Activated T-helper 1 cell treated with anti-CD3 and anti-CD28 coated beads, Interleukin-12 subunit alpha, Interleukin-12 subunit beta, Interleukin-2, Interleukin-4 antibody, amounts not matched to agents 30 ng/mL and 10 ng/mL and 1 ng/mL, durations not matched to agents 14 hours and 24 hours and 36 hours (primary cell): ENCODE results near the gene STAT1. TPM values are rescaled to one million over a fixed set of nuclear protein-coding genes. Genes with fewer than 3 reads are reported as not detected.

Experiments used
- DNase-seq: peaks from one replicate; pipeline ENCODE4 v3.0.0; 2021; ENCODE audit warnings: low spot score
- H3K27ac Mint-ChIP-seq: one replicate; pipeline ENCODE4 v1.8.0; 2021; ENCODE audit warnings: mild to moderate bottlenecking, mixed read lengths
- H3K27me3 Mint-ChIP-seq: one replicate; pipeline ENCODE4 v1.8.0; 2022; ENCODE audit warnings: mild to moderate bottlenecking, moderate library complexity, mixed read lengths; ENCODE audit not compliant: insufficient read depth
- H3K36me3 Mint-ChIP-seq: one replicate; pipeline ENCODE4 v1.8.0; 2021; ENCODE audit warnings: low read depth, mixed read lengths
- H3K4me1 Mint-ChIP-seq: one replicate; pipeline ENCODE4 v1.8.0; 2021; ENCODE audit warnings: low read depth, mixed read lengths
- H3K4me3 Mint-ChIP-seq: one replicate; pipeline ENCODE4 v1.8.0; 2021; ENCODE audit warnings: mild to moderate bottlenecking, moderate library complexity, mixed read lengths
- H3K9me3 Mint-ChIP-seq: one replicate; pipeline ENCODE4 v1.8.0; 2021; ENCODE audit warnings: mixed read lengths
- intact Hi-C: fragments of 100-400 bp; cut with micrococcal nuclease; formaldehyde crosslinking; loops from one replicate; pipeline ENCODE4 v1.15.1; 2024
- total RNA-seq: library from RNA; stranded (reverse); gene quantifications from 2 replicates; pipeline ENCODE4 v1.2.3, GENCODE V29; 2022

STAT1 gene
- total RNA-seq, 1 donor from 2014 or later, result 129 TPM

- H3K27me3 Mint-ChIP-seq, result no peaks in the 10 kb centered on the region
- H3K4me3 Mint-ChIP-seq, result no peak overlapping the region
- intact Hi-C loops, result loop anchor here (10.0 kb wide), 1 partner anchor 712 kb away; the partner anchor contains the start of gene HIBCH
- no peak overlapping the region for H3K27ac Mint-ChIP-seq
- no peaks in the 10 kb centered on the region for H3K9me3 Mint-ChIP-seq
- H3K36me3 Mint-ChIP-seq, result peaks cover 32% of the 10 kb centered on the region
- no peak for DNase-seq
- peaks cover 68% of the 10 kb centered on the region for H3K4me1 Mint-ChIP-seq
These were observed 12.4 kb upstream of the STAT1 start for GRCh38 chr2:191026377-191026776.

GRCh38 chr2:191025135-191025534, 11.2 kb upstream of the STAT1 start:
- Mint-ChIP-seq H3K36me3 (peaks cover 26% of the 10 kb centered on the region), H3K27me3 (peaks cover 1% of the 10 kb centered on the region), H3K27ac (peak overlapping the region; percentile 75), H3K9me3 (no peaks in the 10 kb centered on the region), H3K4me1 (peaks cover 58% of the 10 kb centered on the region), H3K4me3 (peak overlapping the region; percentile 60)
- DNase-seq, result no peak
- intact Hi-C loops, result loop anchor here (2.0 to 10.0 kb wide), 2 partner anchors 14 to 710 kb away; partner anchors contain the start of gene HIBCH

GRCh38 chr2:191023235-191023679, 9.3 kb upstream of the STAT1 start:
- DNase-seq, result peak; percentile 27
- no peak overlapping the region for H3K27ac Mint-ChIP-seq
- H3K27me3 Mint-ChIP-seq, result peaks cover 2% of the 10 kb centered on the region
- peaks cover 55% of the 10 kb centered on the region for H3K4me1 Mint-ChIP-seq
- H3K9me3 Mint-ChIP-seq, result no peaks in the 10 kb centered on the region
- intact Hi-C loops, result loop anchor here (2.0 to 10.0 kb wide), 5 partner anchors 56 to 1241 kb away; partner anchors contain the start of genes HIBCH, ORMDL1 and PMS1
- H3K4me3 Mint-ChIP-seq, result no peak overlapping the region
- H3K36me3 Mint-ChIP-seq, result peaks cover 16% of the 10 kb centered on the region

GRCh38 chr2:191020742-191021381, 6.9 kb upstream of the STAT1 start:
- intact Hi-C loops, result loop anchor here (1.0 to 10.0 kb wide), 13 partner anchors 9 to 1239 kb away; partner anchors contain the start of genes HIBCH, NABP1, ORMDL1 and PMS1
- H3K36me3 Mint-ChIP-seq, result peaks cover 6% of the 10 kb centered on the region
- H3K27me3 Mint-ChIP-seq, result peaks cover 2% of the 10 kb centered on the region
- H3K9me3 Mint-ChIP-seq, result peaks cover 5% of the 10 kb centered on the region
- H3K4me3 Mint-ChIP-seq, result no peak overlapping the region
- peaks cover 49% of the 10 kb centered on the region for H3K4me1 Mint-ChIP-seq
- no peak for DNase-seq
- H3K27ac Mint-ChIP-seq, result no peak overlapping the region

GRCh38 chr2:191020221-191020741, 6.3 kb upstream of the STAT1 start:
- Mint-ChIP-seq H3K27me3 (peaks cover 2% of the 10 kb centered on the region), H3K36me3 (peaks cover 6% of the 10 kb centered on the region), H3K4me1 (peaks cover 45% of the 10 kb centered on the region), H3K27ac (no peak overlapping the region), H3K9me3 (peaks cover 5% of the 10 kb centered on the region), H3K4me3 (no peak overlapping the region)
- intact Hi-C loops, result loop anchor here (1.0 to 10.0 kb wide), 12 partner anchors 18 to 1238 kb away; partner anchors contain the start of genes HIBCH, NABP1, ORMDL1 and PMS1
- peak; percentile 96 for DNase-seq

GRCh38 chr2:191019376-191019775, 5.4 kb upstream of the STAT1 start:
- Mint-ChIP-seq H3K36me3 (peaks cover 3% of the 10 kb centered on the region), H3K27ac (no peak overlapping the region), H3K9me3 (peaks cover 5% of the 10 kb centered on the region), H3K4me1 (peaks cover 36% of the 10 kb centered on the region), H3K4me3 (no peak overlapping the region), H3K27me3 (peaks cover 2% of the 10 kb centered on the region)
- intact Hi-C loops, result loop anchor here (10.0 kb wide), 1 partner anchor 1355 kb away; the partner anchor contains the start of gene ASNSD1
- DNase-seq, result no peak

- peaks cover 5% of the 10 kb centered on the region for H3K9me3 Mint-ChIP-seq
- H3K36me3 Mint-ChIP-seq, result peaks cover 3% of the 10 kb centered on the region
- H3K4me1 Mint-ChIP-seq, result peaks cover 36% of the 10 kb centered on the region
- intact Hi-C loops, result loop anchor here (10.0 kb wide), 1 partner anchor 1354 kb away; the partner anchor contains the start of gene ASNSD1
- peaks cover 2% of the 10 kb centered on the region for H3K27me3 Mint-ChIP-seq
- DNase-seq, result no peak
- H3K27ac Mint-ChIP-seq, result peak overlapping the region; percentile 45
- H3K4me3 Mint-ChIP-seq, result peak overlapping the region; percentile 44
These were observed 4.7 kb upstream of the STAT1 start for GRCh38 chr2:191018643-191019119.

GRCh38 chr2:191018048-191018447, 4.1 kb upstream of the STAT1 start:
- H3K4me1 Mint-ChIP-seq, result peaks cover 36% of the 10 kb centered on the region
- no peak overlapping the region for H3K27ac Mint-ChIP-seq
- no peak overlapping the region for H3K4me3 Mint-ChIP-seq
- peaks cover 2% of the 10 kb centered on the region for H3K27me3 Mint-ChIP-seq
- intact Hi-C loops, result loop anchor here (10.0 kb wide), 1 partner anchor 1353 kb away; the partner anchor contains the start of gene ASNSD1
- DNase-seq, result no peak
- peaks cover 3% of the 10 kb centered on the region for H3K36me3 Mint-ChIP-seq
- H3K9me3 Mint-ChIP-seq, result peaks cover 5% of the 10 kb centered on the region

GRCh38 chr2:191015831-191016230, 1.9 kb upstream of the STAT1 start:
- intact Hi-C loops, result loop anchor here (2.0 to 10.0 kb wide), 2 partner anchors 667 to 1351 kb away; partner anchors contain the start of gene ASNSD1
- no peak overlapping the region for H3K4me3 Mint-ChIP-seq
- peaks cover 8% of the 10 kb centered on the region for H3K36me3 Mint-ChIP-seq
- peak overlapping the region; percentile 23 for H3K27ac Mint-ChIP-seq
- peaks cover 2% of the 10 kb centered on the region for H3K27me3 Mint-ChIP-seq
- H3K9me3 Mint-ChIP-seq, result peaks cover 5% of the 10 kb centered on the region
- no peak for DNase-seq
- peaks cover 45% of the 10 kb centered on the region for H3K4me1 Mint-ChIP-seq

GRCh38 chr2:191015239-191015638, 1.3 kb upstream of the STAT1 start:
- Mint-ChIP-seq H3K9me3 (peaks cover 5% of the 10 kb centered on the region), H3K27ac (no peak overlapping the region), H3K4me3 (no peak overlapping the region), H3K27me3 (peaks cover 2% of the 10 kb centered on the region), H3K4me1 (peaks cover 48% of the 10 kb centered on the region), H3K36me3 (peaks cover 8% of the 10 kb centered on the region)
- intact Hi-C loops, result loop anchor here (2.0 to 10.0 kb wide), 2 partner anchors 668 to 1350 kb away; partner anchors contain the start of gene ASNSD1
- no peak for DNase-seq

GRCh38 chr2:191014653-191015020, 666 bp upstream of the STAT1 start:
- intact Hi-C loops, result loop anchor here (1.0 to 10.0 kb wide), 8 partner anchors 8 to 1572 kb away; partner anchors contain the start of genes ASNSD1, MFSD6, NEMP2 and WDR75
- no peak for DNase-seq
- Mint-ChIP-seq H3K4me1 (peaks cover 51% of the 10 kb centered on the region), H3K4me3 (no peak overlapping the region), H3K27ac (no peak overlapping the region), H3K36me3 (peaks cover 14% of the 10 kb centered on the region), H3K27me3 (no peaks in the 10 kb centered on the region), H3K9me3 (peaks cover 5% of the 10 kb centered on the region)

GRCh38 chr2:191013682-191013931, 364 bp downstream of the STAT1 start:
- Mint-ChIP-seq H3K36me3 (peaks cover 21% of the 10 kb centered on the region), H3K4me1 (peaks cover 48% of the 10 kb centered on the region), H3K9me3 (peaks cover 5% of the 10 kb centered on the region), H3K4me3 (no peak overlapping the region), H3K27ac (no peak overlapping the region), H3K27me3 (no peaks in the 10 kb centered on the region)
- intact Hi-C loops, result loop anchor here (1.0 to 10.0 kb wide), 8 partner anchors 8 to 1571 kb away; partner anchors contain the start of genes ASNSD1, MFSD6, NEMP2 and WDR75
- no peak for DNase-seq
